ENCODE results near the gene NSUN6. TPM values are rescaled to one million over a fixed set of nuclear protein-coding genes. Genes with fewer than 3 reads are reported as not detected.

The NSUN6 gene
- total and polyA plus RNA-seq, 2 experiments from 2014 or later, result 18.1 to 37.4 TPM

DNA sequence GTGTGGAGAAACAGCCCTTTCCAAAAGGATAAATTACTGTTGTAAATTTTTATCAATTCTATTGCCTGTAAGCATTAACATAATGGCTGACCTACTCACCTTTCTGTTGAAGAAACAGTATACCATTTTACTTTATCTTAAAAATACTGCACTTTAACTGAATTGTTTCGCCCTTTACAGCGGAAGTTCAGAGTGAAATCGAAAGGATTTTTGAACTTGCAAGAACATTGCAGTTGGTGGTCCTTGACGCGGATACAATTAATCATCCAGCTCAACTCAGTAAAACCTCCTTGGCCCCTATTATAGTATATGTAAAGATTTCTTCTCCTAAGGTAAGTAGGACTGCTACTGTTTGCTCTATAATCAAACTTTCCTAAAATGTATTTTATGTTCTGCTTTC is 117.5 kb downstream of the NSUN6 start (continued):
- TF ChIP-seq, protein P1, sequence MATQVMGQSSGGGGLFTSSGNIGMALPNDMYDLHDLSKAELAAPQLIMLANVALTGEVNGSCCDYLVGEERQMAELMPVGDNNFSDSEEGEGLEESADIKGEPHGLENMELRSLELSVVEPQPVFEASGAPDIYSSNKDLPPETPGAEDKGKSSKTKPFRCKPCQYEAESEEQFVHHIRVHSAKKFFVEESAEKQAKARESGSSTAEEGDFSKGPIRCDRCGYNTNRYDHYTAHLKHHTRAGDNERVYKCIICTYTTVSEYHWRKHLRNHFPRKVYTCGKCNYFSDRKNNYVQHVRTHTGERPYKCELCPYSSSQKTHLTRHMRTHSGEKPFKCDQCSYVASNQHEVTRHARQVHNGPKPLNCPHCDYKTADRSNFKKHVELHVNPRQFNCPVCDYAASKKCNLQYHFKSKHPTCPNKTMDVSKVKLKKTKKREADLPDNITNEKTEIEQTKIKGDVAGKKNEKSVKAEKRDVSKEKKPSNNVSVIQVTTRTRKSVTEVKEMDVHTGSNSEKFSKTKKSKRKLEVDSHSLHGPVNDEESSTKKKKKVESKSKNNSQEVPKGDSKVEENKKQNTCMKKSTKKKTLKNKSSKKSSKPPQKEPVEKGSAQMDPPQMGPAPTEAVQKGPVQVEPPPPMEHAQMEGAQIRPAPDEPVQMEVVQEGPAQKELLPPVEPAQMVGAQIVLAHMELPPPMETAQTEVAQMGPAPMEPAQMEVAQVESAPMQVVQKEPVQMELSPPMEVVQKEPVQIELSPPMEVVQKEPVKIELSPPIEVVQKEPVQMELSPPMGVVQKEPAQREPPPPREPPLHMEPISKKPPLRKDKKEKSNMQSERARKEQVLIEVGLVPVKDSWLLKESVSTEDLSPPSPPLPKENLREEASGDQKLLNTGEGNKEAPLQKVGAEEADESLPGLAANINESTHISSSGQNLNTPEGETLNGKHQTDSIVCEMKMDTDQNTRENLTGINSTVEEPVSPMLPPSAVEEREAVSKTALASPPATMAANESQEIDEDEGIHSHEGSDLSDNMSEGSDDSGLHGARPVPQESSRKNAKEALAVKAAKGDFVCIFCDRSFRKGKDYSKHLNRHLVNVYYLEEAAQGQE (IDR thresholded peaks at IDR 0.05; ENCODE audit: unreplicated experiment), result no peak
- no peak for TF ChIP-seq ZNF331 (CRISPR knock-in tag; IDR thresholded peaks at IDR 0.05; ENCODE audit: low read depth)

DNA sequence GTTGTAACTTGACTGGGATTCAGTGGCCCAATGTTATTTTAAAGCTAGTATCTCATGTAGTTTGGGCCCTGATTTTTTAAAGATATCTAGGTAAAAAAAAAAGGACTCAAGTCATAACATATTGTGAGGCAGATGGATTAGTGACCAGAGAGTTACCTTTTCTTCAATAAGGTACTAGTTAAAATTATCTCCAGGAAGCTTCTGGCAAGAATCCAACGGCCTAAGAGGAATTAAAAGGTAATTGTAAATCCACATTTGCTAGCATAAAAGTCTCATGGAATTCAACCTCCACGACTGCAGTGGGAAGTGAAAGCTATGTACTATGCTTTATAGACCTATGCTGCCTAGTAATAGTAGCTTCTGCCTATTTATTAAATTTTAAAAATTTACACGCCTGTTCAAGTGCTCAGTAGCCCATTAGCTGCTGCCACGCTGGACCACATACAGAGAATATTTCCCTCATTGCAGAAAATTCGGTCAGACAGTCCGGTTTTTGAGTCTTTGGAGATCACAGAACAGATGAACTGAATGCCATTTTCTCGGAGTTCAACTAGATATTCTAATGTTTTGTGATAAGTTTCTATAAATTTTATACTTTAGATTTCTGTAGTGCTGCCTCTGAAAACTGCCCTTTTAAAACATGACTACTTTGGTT is 118.4 kb downstream of the NSUN6 start:
- Mint-ChIP-seq H3K4me1 (no peaks in the 10 kb centered on the region), H3K27ac (no peak overlapping the region), H3K36me3 (ENCODE audit: low read depth) (peaks cover 34% of the 10 kb centered on the region), H3K4me3 (no peak overlapping the region), H3K9me3 (peaks cover 7% of the 10 kb centered on the region), H3K27me3 (ENCODE audit: insufficient read depth, low read depth, poor library complexity) (no peaks in the 10 kb centered on the region)
- no peaks in the 10 kb centered on the region for H3K27me3 ChIP-seq (ENCODE audit: insufficient read depth)
- H3F3A ChIP-seq (replicated peaks; ENCODE audit: low read depth), result no peaks in the 10 kb centered on the region
- no peak for TF ChIP-seq ZNF331 (CRISPR knock-in tag; IDR thresholded peaks at IDR 0.05; ENCODE audit: low read depth)
- TF ChIP-seq, protein P2, sequence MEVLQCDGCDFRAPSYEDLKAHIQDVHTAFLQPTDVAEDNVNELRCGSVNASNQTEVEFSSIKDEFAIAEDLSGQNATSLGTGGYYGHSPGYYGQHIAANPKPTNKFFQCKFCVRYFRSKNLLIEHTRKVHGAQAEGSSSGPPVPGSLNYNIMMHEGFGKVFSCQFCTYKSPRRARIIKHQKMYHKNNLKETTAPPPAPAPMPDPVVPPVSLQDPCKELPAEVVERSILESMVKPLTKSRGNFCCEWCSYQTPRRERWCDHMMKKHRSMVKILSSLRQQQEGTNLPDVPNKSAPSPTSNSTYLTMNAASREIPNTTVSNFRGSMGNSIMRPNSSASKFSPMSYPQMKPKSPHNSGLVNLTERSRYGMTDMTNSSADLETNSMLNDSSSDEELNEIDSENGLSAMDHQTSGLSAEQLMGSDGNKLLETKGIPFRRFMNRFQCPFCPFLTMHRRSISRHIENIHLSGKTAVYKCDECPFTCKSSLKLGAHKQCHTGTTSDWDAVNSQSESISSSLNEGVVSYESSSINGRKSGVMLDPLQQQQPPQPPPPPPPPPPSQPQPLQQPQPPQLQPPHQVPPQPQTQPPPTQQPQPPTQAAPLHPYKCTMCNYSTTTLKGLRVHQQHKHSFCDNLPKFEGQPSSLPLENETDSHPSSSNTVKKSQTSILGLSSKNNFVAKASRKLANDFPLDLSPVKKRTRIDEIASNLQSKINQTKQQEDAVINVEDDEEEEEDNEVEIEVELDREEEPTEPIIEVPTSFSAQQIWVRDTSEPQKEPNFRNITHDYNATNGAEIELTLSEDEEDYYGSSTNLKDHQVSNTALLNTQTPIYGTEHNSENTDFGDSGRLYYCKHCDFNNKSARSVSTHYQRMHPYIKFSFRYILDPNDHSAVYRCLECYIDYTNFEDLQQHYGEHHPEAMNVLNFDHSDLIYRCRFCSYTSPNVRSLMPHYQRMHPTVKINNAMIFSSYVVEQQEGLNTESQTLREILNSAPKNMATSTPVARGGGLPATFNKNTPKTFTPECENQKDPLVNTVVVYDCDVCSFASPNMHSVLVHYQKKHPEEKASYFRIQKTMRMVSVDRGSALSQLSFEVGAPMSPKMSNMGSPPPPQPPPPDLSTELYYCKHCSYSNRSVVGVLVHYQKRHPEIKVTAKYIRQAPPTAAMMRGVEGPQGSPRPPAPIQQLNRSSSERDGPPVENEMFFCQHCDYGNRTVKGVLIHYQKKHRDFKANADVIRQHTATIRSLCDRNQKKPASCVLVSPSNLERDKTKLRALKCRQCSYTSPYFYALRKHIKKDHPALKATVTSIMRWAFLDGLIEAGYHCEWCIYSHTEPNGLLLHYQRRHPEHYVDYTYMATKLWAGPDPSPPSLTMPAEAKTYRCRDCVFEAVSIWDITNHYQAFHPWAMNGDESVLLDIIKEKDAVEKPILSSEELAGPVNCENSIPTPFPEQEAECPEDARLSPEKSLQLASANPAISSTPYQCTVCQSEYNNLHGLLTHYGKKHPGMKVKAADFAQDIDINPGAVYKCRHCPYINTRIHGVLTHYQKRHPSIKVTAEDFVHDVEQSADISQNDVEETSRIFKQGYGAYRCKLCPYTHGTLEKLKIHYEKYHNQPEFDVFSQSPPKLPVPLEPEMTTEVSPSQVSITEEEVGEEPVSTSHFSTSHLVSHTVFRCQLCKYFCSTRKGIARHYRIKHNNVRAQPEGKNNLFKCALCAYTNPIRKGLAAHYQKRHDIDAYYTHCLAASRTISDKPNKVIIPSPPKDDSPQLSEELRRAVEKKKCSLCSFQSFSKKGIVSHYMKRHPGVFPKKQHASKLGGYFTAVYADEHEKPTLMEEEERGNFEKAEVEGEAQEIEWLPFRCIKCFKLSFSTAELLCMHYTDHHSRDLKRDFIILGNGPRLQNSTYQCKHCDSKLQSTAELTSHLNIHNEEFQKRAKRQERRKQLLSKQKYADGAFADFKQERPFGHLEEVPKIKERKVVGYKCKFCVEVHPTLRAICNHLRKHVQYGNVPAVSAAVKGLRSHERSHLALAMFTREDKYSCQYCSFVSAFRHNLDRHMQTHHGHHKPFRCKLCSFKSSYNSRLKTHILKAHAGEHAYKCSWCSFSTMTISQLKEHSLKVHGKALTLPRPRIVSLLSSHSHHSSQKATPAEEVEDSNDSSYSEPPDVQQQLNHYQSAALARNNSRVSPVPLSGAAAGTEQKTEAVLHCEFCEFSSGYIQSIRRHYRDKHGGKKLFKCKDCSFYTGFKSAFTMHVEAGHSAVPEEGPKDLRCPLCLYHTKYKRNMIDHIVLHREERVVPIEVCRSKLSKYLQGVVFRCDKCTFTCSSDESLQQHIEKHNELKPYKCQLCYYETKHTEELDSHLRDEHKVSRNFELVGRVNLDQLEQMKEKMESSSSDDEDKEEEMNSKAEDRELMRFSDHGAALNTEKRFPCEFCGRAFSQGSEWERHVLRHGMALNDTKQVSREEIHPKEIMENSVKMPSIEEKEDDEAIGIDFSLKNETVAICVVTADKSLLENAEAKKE (CRISPR knock-in tag; IDR thresholded peaks at IDR 0.05), result no peak
- no peak for TF ChIP-seq POLR2AphosphoS5 (IDR thresholded peaks at IDR 0.05; ENCODE audit: low read depth)
- TF ChIP-seq JUNB (IDR thresholded peaks at IDR 0.05; ENCODE audit: unreplicated experiment), result no peak
- no peak for TF ChIP-seq ZNF114 (CRISPR knock-in tag; IDR thresholded peaks at IDR 0.05)
- no peak overlapping the region for H3K4me2 ChIP-seq
- ATAC-seq (no peak), DNase-seq (ENCODE audit: low spot score) (no peak)
- H3K79me2 ChIP-seq (replicated peaks; ENCODE audit: insufficient read depth), result no peaks in the 10 kb centered on the region
- no peak overlapping the region for H3K4me3 ChIP-seq
- H3K9me2 ChIP-seq (ENCODE audit: insufficient read depth), result no peaks in the 10 kb centered on the region
- H2AFZ ChIP-seq, result no peak overlapping the region
- no peaks in the 10 kb centered on the region for H3K4me1 ChIP-seq (ENCODE audit: insufficient read depth)
- H3K36me3 ChIP-seq (ENCODE audit: insufficient read depth), result no peaks in the 10 kb centered on the region
- no peak overlapping the region for H3K27ac ChIP-seq (ENCODE audit: low read depth)
- no peaks in the 10 kb centered on the region for H4K20me1 ChIP-seq (replicated peaks; ENCODE audit: insufficient read depth)
